ENCODE data around the gene CFAP65. TPM values are rescaled to one million over a fixed set of nuclear protein-coding genes. Genes with fewer than 3 reads are reported as not detected.

Gene CFAP65
- total RNA-seq, 1 donor from 2014 or later = 0.18 TPM

DNA sequence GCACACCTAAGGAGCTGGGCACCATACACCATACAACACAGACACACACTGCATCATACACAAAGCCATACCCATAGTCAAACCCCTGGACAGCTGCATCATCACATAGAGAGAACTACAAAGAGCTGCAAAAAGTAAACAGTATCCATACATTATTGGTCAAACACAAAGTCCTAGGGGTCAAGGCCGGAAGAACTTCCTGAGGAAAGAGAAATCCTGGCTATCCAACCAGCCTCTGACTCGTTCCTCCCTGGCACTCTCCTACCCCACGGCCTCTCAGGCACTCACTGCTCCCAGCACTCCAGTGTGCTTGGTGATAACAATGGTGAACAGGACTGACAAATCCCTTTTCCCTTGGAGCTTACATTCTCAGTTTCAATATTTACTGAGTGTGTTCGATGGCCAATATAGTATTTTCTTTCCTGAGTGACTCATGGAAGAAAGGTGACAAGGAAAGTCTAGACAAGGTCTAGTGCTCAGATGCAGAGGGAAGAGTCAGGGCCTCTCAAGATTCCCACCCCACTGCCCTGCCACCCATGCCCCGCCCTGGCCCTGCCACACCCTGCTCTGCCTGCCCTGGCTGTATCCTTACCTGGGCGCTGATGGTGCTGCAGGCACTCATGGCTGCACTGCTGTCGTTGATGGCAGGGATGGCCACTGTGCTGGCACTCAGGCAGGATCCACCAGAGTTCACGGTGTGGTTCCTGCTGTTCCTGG, 3.4 kb downstream of the CFAP65 start:
- no peak for ATAC-seq
- DNase-seq (ENCODE audit: low spot score) = peak; percentile 22
- intact Hi-C loops (cut with DNase I) = loop anchor here (10.0 kb wide), 1 partner anchor 107 kb away; no protein-coding TSS in a partner anchor

- ATAC-seq (no peak), DNase-seq (ENCODE audit: low spot score) (no peak)
- intact Hi-C loops (cut with DNase I) = loop anchor here (10.0 kb wide), 1 partner anchor 109 kb away; no protein-coding TSS in a partner anchor
Observed at GRCh38 chr2:219035942-219036341, 5.4 kb downstream of the CFAP65 start.

DNA sequence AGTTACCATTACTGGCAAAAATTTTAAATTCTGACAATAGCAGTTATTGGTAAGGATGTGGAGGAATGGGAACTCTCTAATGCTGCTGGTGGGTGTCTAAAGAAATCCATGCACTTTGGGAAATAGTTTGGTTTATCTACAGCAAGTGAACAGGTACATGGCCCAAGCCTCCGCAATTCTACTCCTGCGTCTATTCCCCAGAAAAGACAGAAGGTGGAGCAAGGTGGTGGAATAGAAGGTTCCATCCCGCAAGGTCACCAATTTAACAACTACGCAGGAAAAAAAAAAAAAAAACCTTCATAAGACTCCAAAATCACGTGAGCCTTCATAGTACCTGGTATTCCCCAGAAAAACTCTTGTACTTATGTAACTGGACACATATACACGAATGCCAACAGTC, 6.5 kb downstream of the CFAP65 start:
- DNase-seq (ENCODE audit: low spot score) (no peak), ATAC-seq (no peak)
- intact Hi-C loops (cut with DNase I) = loop anchor here (10.0 kb wide), 1 partner anchor 110 kb away; no protein-coding TSS in a partner anchor

DNA sequence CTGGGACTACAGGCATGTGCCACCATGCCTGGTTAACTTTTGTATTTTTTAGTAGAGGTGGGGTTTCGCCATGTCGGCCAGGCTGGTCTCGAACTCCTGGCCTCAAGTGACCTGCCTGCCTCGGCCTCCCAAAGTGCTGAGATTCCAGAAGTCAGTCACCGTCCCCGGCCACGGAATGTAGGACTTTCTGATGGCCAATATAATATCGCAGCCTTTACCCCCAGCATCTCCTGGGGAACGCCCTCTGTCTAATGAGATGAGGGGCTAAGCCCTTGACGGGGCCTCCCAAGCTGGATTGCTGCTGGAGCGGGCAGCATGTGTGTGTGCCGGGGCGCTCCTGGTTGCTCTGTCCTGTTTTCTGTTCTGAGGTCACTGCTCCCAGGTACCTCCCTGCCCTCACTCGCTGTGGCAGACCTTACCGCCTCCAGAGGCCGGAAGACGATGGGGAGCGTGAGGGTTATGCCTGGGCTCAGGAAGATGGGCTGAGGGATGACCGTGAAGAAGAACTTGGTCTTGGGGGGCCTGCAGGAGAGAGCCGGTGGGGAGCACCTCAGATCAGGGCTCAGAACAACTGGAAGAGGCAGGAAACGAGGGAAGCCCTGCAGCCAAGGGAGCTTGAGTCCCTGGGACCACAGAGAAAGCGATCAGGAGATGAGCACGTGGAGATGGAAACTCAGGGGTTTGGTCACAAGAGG, 9.1 kb downstream of the CFAP65 start:
- intact Hi-C loops (cut with DNase I) = loop anchor here (10.0 kb wide), 1 partner anchor 113 kb away; no protein-coding TSS in a partner anchor
- no peak for DNase-seq (ENCODE audit: low spot score)
- no peak for ATAC-seq

- ATAC-seq = no peak
- intact Hi-C loops (cut with DNase I) = loop anchor here (10.0 kb wide), 1 partner anchor 114 kb away; no protein-coding TSS in a partner anchor
- no peak for DNase-seq (ENCODE audit: low spot score)
Observed at GRCh38 chr2:219031005-219031738, 10.1 kb downstream of the CFAP65 start.

- ATAC-seq = peak; percentile 23
- intact Hi-C loops (cut with DNase I) = loop anchor here (10.0 kb wide), 1 partner anchor 114 kb away; no protein-coding TSS in a partner anchor
- no peak for DNase-seq (ENCODE audit: low spot score)
Observed at GRCh38 chr2:219030177-219030940, 11.0 kb downstream of the CFAP65 start.

DNA sequence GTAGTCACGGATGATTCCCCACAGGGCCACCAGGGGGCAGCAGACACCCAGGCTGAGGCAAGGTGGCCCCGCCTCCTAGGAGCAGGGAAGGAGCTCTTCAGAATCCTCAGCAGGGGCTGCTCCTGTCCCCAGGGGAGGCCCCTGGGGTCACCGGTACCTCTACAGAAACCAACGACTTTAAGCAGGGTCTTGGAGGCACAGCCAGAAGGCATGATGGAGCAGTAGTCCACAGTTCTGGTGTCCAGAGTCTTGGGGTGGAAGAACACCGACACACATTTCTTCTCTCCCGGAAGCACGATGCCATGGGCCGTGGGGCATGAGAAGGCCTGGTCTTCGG, 11.5 kb downstream of the CFAP65 start:
- ATAC-seq = peak; percentile 77
- peak; percentile 86 for DNase-seq (ENCODE audit: low spot score)
- intact Hi-C loops (cut with DNase I) = loop anchor here (10.0 kb wide), 1 partner anchor 115 kb away; no protein-coding TSS in a partner anchor

DNA sequence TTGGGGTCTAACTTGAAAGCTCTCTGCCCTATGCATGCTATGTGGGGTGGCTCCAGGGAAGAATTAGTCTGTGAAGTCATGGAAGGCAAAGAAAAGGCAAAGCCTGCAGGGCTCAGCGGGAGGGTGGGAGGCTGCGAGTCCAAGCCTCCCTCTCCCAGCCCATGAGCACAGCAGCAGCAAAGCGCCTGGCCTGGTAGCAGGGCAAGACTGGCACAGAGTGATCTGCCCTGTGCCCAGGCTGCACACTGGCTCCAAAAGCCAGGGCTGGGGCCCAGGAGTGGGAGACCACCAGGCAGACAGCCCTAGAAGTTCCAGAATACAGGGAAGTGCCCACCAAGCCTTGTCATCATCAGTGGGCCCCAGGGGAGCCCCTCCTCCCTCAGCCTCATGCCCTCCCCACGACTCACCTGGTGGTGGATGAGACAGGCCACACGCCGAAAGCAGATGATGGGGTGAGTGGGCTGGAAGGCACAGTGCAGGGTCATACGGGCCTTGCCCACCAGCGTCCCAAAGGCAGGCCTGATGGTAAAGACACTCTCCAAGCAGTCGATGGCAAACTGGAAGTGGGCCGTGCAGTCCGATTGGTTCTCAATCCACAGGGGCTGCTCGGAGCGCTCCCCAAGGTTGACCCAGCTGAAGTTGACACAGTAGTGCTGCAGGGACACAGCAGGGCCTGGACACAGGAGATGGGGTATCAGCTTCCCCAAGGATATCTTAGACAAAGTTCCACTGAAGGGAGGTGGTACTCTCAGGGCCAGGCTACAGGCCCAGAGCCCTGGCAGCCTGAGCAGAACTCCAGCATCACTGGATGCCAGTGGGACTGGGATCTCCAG, 12.1 kb downstream of the CFAP65 start:
- intact Hi-C loops (cut with DNase I) = no loop called here
- DNase-seq (ENCODE audit: low spot score) = no peak
- peak; percentile 5 for ATAC-seq

DNA sequence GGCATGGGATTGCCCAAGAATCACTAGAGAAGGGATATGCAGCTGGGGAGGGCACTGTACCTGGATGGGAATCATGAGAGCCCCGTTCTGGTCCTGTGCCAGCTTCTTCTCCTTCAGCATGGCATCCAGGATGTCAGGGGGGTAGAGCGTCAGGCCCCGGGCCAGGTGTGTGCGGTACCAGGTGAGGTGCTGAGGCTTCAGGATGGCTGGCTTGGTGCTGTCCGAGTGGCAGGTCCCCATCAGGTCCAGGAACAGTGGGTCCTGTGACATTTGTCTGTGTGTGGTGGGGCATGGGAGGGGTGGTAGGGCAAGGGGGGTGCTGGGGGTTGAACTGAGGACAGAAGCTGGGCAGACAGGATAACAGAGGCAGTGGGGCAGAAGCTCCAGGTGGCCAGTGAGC, 13.2 kb downstream of the CFAP65 start:
- intact Hi-C loops (cut with DNase I) = no loop called here
- ATAC-seq = no peak
- DNase-seq (ENCODE audit: low spot score) = no peak

DNA sequence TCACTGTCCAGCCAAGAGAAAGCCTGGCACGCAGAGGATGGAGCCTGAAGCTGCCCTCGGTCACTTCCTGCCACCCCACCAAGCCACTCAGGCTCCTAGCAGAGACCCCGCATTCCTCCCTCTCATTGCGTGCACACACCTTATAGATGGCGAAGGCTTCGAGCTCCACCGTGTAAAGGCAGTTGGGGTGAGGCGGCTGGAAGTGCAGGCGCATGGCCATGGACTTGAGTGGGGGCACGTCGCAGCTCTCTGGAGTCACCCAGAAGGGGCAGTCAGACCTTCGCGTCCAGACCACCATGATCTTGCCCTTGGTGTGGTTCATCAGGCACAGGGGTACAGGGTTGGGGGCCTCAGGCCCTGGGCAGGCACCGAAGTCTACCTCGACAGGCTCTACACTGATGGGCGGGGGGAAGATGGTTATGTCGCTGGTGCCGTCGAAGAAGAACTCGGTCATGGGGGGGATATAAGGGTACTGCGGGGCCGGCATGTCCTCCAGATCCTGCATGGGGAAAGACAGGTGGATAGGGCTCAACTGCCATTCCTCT, 13.7 kb downstream of the CFAP65 start:
- intact Hi-C loops (cut with DNase I) = no loop called here
- no peak for DNase-seq (ENCODE audit: low spot score)
- ATAC-seq = no peak

DNA sequence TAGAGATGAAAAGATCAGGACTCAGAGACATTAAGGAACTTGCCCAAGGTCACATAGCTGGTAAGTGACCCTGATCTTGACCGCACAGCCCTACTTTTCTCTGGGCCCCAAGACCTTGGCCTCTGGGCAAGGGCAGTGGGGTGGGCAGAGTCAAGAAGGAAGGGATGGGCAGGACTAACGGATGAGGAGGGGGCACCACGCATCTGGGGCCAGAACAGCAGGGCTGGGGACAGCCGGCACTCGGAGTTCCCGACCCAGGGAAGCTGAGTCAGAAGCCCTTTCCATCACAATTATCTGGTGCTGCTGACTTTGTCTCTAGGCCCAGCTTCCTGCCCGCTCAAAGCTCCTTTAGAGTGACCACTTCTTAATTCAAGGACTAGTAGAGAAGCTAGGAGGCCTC, 14.4 kb downstream of the CFAP65 start:
- intact Hi-C loops (cut with DNase I) = no loop called here
- ATAC-seq (no peak), DNase-seq (ENCODE audit: low spot score) (no peak)

GRCh38 chr2:219025637-219026585, 15.4 kb downstream of the CFAP65 start:
- no peak for DNase-seq (ENCODE audit: low spot score)
- intact Hi-C loops (cut with DNase I) = no loop called here
- ATAC-seq = peak; percentile 28

DNA sequence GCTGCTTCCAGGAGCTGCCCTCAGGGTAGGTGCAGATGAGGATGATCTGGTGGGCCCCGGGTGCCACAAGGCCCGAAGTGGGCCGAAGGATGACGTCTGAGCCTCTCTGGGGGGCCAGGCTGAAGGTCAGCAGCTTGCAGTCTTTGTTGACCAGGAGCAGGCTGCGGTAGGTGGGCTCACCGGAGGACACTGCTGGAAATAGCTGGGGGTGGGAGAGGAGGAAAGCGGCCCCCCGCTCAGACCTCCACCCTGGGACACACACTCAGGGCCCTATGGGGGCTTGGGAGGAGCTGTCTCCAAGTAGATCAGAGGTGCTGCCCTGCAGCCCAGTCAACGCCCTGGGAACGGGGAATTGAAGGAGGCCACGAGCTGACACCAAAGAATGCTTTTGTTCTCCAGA, 17.3 kb downstream of the CFAP65 start:
- ATAC-seq = no peak
- intact Hi-C loops (cut with DNase I) = no loop called here
- no peak for DNase-seq (ENCODE audit: low spot score)

DNA sequence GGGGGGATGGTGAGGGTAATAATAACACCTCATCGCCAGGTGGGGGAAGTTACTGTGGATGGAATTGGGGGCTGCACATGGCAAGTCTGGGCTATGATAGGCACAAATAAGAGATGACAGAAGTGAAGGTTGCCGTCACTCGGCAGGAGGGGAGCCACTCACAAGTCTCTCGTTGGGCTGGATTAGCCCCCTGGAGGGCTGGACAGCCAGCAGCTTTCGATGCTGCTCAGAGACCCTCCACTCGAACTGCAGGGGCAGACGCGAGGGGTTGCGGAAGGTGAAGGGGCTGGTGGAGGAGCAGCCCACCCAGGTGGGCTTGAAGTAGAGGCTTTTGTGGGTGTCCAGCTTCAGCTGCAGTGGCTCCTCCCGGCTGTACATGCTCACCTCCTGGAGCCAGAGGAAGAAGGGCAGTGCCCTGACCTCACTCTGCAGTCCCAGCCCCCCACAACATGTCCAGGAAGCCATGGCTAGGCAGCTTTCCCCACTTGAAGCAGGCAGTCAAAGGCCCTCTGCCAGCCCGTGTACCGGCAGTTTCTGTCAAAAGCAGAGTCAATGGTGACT, 18.2 kb downstream of the CFAP65 start:
- DNase-seq (ENCODE audit: low spot score) (no peak), ATAC-seq (no peak)
- intact Hi-C loops (cut with DNase I) = no loop called here

GRCh38 chr2:219022616-219023015, 18.7 kb downstream of the CFAP65 start:
- ATAC-seq (no peak), DNase-seq (ENCODE audit: low spot score) (no peak)
- intact Hi-C loops (cut with DNase I) = no loop called here

DNA sequence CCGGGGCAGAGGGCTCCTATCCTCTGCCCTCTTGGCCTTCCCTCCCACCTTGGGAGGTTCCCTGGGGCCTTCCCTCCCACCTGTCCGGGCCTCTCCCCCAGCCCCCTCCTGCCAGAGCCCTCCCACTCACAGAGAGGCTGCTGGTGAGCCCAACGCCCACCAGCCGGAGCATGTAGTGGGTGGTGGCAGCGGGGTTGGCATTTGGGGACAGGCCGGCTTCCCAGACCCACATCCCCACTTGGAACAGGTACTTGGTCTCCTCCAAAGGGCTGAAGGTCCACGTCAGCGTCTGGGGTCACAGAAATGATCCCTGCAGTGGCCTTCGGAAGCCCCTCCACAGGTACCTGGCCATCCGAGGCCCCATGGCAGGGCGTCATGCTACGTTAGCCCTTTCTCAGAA, 19.3 kb downstream of the CFAP65 start:
- intact Hi-C loops (cut with DNase I) = no loop called here
- no peak for DNase-seq (ENCODE audit: low spot score)
- no peak for ATAC-seq

GRCh38 chr2:219021591-219021990, 19.7 kb downstream of the CFAP65 start:
- ATAC-seq = no peak
- no peak for DNase-seq (ENCODE audit: low spot score)
- intact Hi-C loops (cut with DNase I) = no loop called here

Measured in sciatic nerve (tissue), 2 donors.